Neural crest cell (in vitro differentiated cells): ENCODE measurements around the gene ORC1. TPM values are rescaled to one million over a fixed set of nuclear protein-coding genes. Genes with fewer than 3 reads are reported as not detected.

Experiments used
- DNase-seq: peaks from one replicate; pipeline ENCODE4 v3.0.0; 2021; ENCODE audit warnings: low read depth, mixed read lengths, low spot score
- H3K27ac Mint-ChIP-seq: one replicate; pipeline ENCODE4 v1.8.0; 2021; ENCODE audit warnings: mild to moderate bottlenecking, mixed read lengths; ENCODE audit not compliant: unreplicated experiment
- H3K27me3 Mint-ChIP-seq: 2 replicates; pipeline ENCODE4 v1.8.0; 2021; ENCODE audit warnings: low read depth, mild to moderate bottlenecking, mixed read lengths
- H3K36me3 Mint-ChIP-seq: 2 replicates; pipeline ENCODE4 v1.8.0; 2021; ENCODE audit warnings: low read depth, mild to moderate bottlenecking, mixed read lengths
- H3K4me1 Mint-ChIP-seq: 2 replicates; pipeline ENCODE4 v1.8.0; 2021; ENCODE audit warnings: mixed read lengths
- H3K4me3 Mint-ChIP-seq: one replicate; pipeline ENCODE4 v1.8.0; 2021; ENCODE audit warnings: mild to moderate bottlenecking, mixed read lengths
- H3K9me3 Mint-ChIP-seq: 2 replicates; pipeline ENCODE4 v1.8.0; 2021; ENCODE audit warnings: mixed read lengths
- total RNA-seq: library from RNA; stranded (reverse); gene quantifications from 2 replicates; pipeline ENCODE4 v1.2.1, GENCODE V29; 2021
- TF ChIP-seq, protein P1 (sequence below): fragments of 200-600 bp; sonication (generic); conservative IDR thresholded peaks from 2 replicates; pipeline ENCODE4 v1.5.0; 2021; ENCODE audit warnings: antibody characterized with exemption, mild to moderate bottlenecking

Gene ORC1
- total RNA-seq, 1 donor from 2014 or later: 36.9 TPM

DNA sequence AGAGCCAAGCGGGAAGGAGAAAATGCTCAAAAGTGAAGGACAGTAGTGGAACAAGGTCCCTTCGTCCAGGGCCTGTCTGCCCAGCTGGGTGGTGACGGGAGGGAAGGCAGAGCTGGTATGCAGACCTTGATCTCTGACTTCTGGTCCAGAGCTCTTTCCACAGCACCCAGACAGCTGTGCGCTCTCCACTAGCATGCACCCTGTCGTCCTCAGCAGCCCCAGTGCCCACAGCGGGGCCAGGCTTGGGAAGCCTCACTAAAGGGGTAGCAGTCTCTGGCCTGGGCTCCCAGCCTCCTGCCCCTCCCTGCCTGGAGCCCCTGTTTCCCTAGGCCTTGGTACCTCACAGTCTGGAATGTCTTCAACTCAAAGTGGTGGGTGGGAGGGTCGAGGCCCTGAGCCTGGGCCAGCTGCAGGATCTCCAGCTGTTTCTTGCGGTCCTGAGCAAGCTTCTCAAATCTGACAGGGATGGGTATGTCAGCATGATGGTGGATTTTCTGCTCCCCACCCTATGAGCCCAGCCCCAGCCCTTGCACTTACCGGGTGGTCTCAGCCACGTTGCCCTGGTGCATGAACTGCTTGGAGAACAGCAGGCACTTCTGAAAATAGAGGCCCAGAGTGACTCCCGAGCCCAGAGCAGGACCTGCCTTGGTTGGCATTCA lies 48.2 kb downstream of the ORC1 start:
- H3K36me3 Mint-ChIP-seq: peaks cover 29% of the 10 kb centered on the region
- peak overlapping the region; percentile 67 for H3K27ac Mint-ChIP-seq
- H3K4me3 Mint-ChIP-seq: peak overlapping the region; percentile 4
- DNase-seq: no peak
- peaks cover 4% of the 10 kb centered on the region for H3K27me3 Mint-ChIP-seq
- TF ChIP-seq, protein P1, sequence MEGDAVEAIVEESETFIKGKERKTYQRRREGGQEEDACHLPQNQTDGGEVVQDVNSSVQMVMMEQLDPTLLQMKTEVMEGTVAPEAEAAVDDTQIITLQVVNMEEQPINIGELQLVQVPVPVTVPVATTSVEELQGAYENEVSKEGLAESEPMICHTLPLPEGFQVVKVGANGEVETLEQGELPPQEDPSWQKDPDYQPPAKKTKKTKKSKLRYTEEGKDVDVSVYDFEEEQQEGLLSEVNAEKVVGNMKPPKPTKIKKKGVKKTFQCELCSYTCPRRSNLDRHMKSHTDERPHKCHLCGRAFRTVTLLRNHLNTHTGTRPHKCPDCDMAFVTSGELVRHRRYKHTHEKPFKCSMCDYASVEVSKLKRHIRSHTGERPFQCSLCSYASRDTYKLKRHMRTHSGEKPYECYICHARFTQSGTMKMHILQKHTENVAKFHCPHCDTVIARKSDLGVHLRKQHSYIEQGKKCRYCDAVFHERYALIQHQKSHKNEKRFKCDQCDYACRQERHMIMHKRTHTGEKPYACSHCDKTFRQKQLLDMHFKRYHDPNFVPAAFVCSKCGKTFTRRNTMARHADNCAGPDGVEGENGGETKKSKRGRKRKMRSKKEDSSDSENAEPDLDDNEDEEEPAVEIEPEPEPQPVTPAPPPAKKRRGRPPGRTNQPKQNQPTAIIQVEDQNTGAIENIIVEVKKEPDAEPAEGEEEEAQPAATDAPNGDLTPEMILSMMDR: no peak
- H3K9me3 Mint-ChIP-seq: no peaks in the 10 kb centered on the region
- H3K4me1 Mint-ChIP-seq: peaks cover 27% of the 10 kb centered on the region

DNA sequence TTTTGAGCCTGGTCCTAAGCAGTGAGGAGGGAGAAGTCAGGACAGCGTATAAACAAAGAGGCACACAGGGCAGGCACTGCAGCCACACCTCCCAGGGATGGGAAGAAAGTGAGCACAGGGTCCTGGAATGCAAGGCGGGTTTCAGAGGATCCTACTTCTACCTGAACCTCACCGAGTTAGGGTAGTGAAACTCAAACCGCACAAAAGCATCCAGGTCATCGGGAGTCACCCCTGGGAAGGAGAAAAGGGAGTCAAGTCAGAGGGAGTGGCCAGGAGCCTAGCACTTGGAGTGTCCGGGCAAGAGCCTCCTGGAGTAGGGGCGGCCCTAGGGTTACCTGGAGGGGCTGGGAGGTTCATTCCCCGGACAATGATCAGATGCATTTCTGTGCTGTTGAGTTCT lies 48.8 kb downstream of the ORC1 start:
- no peak overlapping the region for H3K4me3 Mint-ChIP-seq
- peaks cover 2% of the 10 kb centered on the region for H3K27me3 Mint-ChIP-seq
- no peak for DNase-seq
- peaks cover 28% of the 10 kb centered on the region for H3K36me3 Mint-ChIP-seq
- H3K4me1 Mint-ChIP-seq: peaks cover 27% of the 10 kb centered on the region
- no peaks in the 10 kb centered on the region for H3K9me3 Mint-ChIP-seq
- TF ChIP-seq, protein P1: no peak
- H3K27ac Mint-ChIP-seq: peak overlapping the region; percentile 67

DNA sequence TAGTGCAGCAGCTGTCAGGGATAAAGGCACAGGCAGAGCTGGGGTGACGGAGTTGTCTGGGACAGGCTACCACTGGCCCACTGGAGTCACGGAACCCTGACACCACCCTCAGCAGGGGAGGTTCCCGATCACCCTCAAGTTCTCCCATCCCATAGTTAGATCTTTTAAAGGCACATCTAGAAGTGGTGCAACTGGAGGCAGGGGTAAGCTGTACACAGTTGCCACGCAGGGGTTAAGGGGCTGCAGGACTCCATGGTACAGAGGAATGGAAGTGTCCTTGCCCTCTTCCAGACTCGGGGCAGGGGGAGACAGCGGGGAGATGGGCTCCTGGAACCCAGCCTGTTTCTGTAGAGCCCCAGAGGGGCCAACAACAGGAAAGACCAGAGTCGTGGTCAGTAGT lies 51.5 kb downstream of the ORC1 start:
- no peaks in the 10 kb centered on the region for H3K27me3 Mint-ChIP-seq
- H3K36me3 Mint-ChIP-seq: peaks cover 23% of the 10 kb centered on the region
- TF ChIP-seq, protein P1: no peak
- H3K9me3 Mint-ChIP-seq: no peaks in the 10 kb centered on the region
- H3K27ac Mint-ChIP-seq: peak overlapping the region; percentile 92
- peaks cover 37% of the 10 kb centered on the region for H3K4me1 Mint-ChIP-seq
- DNase-seq: no peak
- peak overlapping the region; percentile 61 for H3K4me3 Mint-ChIP-seq

DNA sequence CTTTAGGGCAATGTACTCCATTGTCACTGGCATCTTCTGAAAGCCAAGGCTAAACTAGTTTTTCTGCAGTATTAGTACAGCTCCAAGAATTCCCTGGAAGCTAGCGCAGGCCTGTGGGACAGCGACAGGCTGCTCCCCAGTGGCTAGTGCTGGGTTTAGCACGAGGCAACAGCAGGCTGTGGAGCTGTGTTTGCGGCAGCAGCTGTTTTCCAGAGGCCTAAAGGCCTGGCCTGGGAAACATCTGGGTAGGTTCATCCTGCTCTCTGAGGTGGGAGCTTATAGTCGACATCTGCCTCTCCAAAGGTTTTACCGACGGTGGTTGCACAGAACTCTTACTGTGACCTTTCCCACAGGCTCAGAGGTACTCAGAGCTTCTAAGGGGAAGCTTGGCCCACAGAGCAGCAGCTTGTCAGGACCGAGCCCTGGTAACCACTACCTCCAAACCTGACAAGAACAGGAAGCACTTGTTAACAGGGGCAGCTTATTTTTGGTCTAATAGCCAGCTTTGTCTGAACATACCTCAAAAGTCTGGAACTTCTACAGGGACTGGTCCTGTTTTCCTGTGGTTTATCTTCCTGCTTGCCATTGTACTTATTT lies 55.4 kb downstream of the ORC1 start:
- no peak for DNase-seq
- no peak overlapping the region for H3K27ac Mint-ChIP-seq
- TF ChIP-seq, protein P1: peak; percentile 55
- peaks cover 37% of the 10 kb centered on the region for H3K4me1 Mint-ChIP-seq
- peaks cover 14% of the 10 kb centered on the region for H3K36me3 Mint-ChIP-seq
- peak overlapping the region; percentile 32 for H3K4me3 Mint-ChIP-seq
- no peaks in the 10 kb centered on the region for H3K27me3 Mint-ChIP-seq
- H3K9me3 Mint-ChIP-seq: no peaks in the 10 kb centered on the region

DNA sequence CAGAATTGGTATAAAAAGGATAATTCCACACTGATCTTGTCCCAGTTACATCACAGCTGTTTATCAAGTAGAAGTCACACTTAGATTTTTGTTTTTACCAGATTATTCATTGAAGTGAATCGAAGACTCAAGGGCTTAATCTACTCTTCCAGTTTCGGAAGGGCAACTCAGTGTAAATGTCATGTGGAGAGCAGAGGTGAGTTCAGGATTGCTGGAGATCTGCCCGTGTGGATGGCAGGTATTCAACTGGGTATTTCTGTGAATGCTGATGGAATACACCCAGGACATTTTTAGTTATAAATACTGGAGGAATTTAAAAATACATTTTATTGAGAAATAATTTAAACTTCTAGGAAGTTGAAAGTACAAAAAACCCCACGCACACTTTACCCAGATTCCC lies 57.6 kb downstream of the ORC1 start:
- H3K27ac Mint-ChIP-seq: no peak overlapping the region
- no peak overlapping the region for H3K4me3 Mint-ChIP-seq
- no peaks in the 10 kb centered on the region for H3K27me3 Mint-ChIP-seq
- peaks cover 5% of the 10 kb centered on the region for H3K36me3 Mint-ChIP-seq
- peaks cover 24% of the 10 kb centered on the region for H3K4me1 Mint-ChIP-seq
- no peaks in the 10 kb centered on the region for H3K9me3 Mint-ChIP-seq
- no peak for DNase-seq
- TF ChIP-seq, protein P1: no peak
